Mononuclear cell (primary cell): ENCODE measurements around the gene PTCHD4. TPM values are rescaled to one million over a fixed set of nuclear protein-coding genes. Genes with fewer than 3 reads are reported as not detected.
"Not testable (repeated sequence)": the region's sequence is repeated elsewhere in the genome, so short reads cannot be mapped to it uniquely, and the experiment has no call there.

Source experiments
- H3K27me3 ChIP-seq: 2 replicates; pipeline ENCODE4 v1.6.0; 2011; ENCODE audit warnings: low read length, control low read depth; ENCODE audit not compliant: insufficient read depth
- H3K4me1 ChIP-seq: 2 replicates; pipeline ENCODE4 v1.5.1; 2011; ENCODE audit warnings: mild to moderate bottlenecking, low read length, control low read depth; ENCODE audit not compliant: insufficient read depth
- H3K4me3 ChIP-seq: 2 replicates; pipeline ENCODE4 v1.5.1; 2011; ENCODE audit warnings: mild to moderate bottlenecking, low read length, moderate library complexity
- H3K9me3 ChIP-seq: 2 replicates; pipeline ENCODE4 v1.5.1; 2011; ENCODE audit warnings: low read depth, mild to moderate bottlenecking, control low read depth, low read length
- total RNA-seq: library from RNA; depleted of rRNA; stranded (reverse); fragments of >200 nt; gene quantifications from one replicate; pipeline ENCODE4 v1.2.3, GENCODE V29; 2012

PTCHD4 gene
- 0.10 TPM for total RNA-seq

- Histone ChIP-seq H3K27me3 (no peaks in the 10 kb centered on the region), H3K9me3 (no peaks in the 10 kb centered on the region), H3K4me1 (no peaks in the 10 kb centered on the region), H3K4me3 (no peak within 1 kb of the TSS)
These were observed at the start of gene PTCHD4 for GRCh38 chr6:48111143-48111506. TSS of gene PTCHD4 (minus strand) at chr6:48111197. CDS start at chr6:48068957, 42,240 bp downstream.

GRCh38 chr6:48151142-48151541, 40.1 kb upstream of the PTCHD4 start:
- H3K27me3 ChIP-seq, result no peaks in the 10 kb centered on the region
- no peak overlapping the region for H3K4me3 ChIP-seq
- H3K4me1 ChIP-seq, result no peaks in the 10 kb centered on the region
- H3K9me3 ChIP-seq, result peaks cover 14% of the 10 kb centered on the region

GRCh38 chr6:48150701-48151100, 39.7 kb upstream of the PTCHD4 start:
- Histone ChIP-seq H3K4me3 (no peak overlapping the region), H3K4me1 (no peaks in the 10 kb centered on the region), H3K9me3 (peaks cover 14% of the 10 kb centered on the region), H3K27me3 (no peaks in the 10 kb centered on the region)

GRCh38 chr6:48147051-48147450, 36.1 kb upstream of the PTCHD4 start:
- Histone ChIP-seq H3K4me3 (no peak overlapping the region), H3K4me1 (no peaks in the 10 kb centered on the region), H3K27me3 (no peaks in the 10 kb centered on the region), H3K9me3 (no peaks in the 10 kb centered on the region)

DNA sequence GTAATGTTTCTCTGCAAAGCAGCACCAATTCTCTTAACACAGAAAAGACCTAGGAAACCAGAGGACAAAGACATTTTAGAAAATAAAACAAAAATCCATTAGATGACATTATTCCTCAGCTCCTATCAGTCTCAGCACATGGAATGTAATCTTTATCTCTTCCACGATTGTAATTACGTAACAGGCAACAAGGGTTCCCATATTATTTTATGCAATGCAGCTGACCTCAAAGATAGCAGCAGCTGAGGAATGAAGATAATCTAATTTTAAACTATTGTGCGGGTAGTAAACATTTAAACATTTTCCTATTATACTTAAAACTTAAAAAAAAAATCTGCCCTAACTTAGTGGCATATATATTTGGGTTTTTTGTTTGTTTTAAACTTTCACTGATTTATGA, 33.0 kb upstream of the PTCHD4 start:
- H3K27me3 ChIP-seq, result no peaks in the 10 kb centered on the region
- H3K9me3 ChIP-seq, result no peaks in the 10 kb centered on the region
- no peaks in the 10 kb centered on the region for H3K4me1 ChIP-seq
- no peak overlapping the region for H3K4me3 ChIP-seq

- H3K4me3 ChIP-seq, result no peak overlapping the region
- no peaks in the 10 kb centered on the region for H3K9me3 ChIP-seq
- H3K4me1 ChIP-seq, result no peaks in the 10 kb centered on the region
- no peaks in the 10 kb centered on the region for H3K27me3 ChIP-seq
These were observed 31.0 kb upstream of the PTCHD4 start for GRCh38 chr6:48141975-48142374.

DNA sequence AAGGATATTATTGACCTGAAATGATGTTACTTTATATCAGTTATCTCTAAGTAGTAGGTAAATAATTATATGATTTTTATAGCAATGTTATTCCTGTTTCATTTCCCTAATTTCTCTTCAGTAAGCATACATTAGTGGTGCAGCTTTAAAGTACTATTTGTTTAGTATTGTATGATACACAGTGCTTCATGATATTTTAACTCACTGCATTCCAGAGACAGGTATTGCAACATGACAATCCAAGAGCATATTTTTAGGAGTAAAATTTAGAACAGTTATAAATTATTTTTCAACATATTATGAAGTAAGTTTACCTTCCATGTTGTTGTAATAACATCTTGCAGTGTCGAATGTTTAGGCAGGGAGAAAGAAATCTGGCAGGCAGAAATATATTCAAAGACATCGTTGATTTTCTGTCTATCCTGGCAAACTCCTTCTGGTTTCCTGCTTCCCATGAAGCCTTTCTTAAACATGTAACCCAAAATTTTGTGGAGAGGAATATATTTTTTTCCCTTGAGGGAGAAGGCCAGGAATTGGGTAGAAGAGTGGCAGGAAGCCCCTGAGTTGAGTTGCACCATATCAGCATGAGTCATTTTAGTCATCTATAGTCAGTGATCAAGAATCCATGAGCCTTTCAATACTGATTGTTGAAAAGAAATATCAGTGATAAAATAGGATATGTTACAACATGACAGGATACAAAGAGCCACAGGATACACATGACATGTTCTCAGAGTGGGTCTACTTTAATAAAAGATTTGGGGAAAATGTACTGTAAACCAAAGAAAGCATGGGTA, 29.0 kb upstream of the PTCHD4 start:
- Histone ChIP-seq H3K27me3 (no peaks in the 10 kb centered on the region), H3K4me1 (no peaks in the 10 kb centered on the region), H3K4me3 (no peak overlapping the region), H3K9me3 (no peaks in the 10 kb centered on the region)

- no peaks in the 10 kb centered on the region for H3K4me1 ChIP-seq
- no peaks in the 10 kb centered on the region for H3K27me3 ChIP-seq
- no peaks in the 10 kb centered on the region for H3K9me3 ChIP-seq
- no peak overlapping the region for H3K4me3 ChIP-seq
These were observed 25.9 kb upstream of the PTCHD4 start for GRCh38 chr6:48136856-48137255.

- no peaks in the 10 kb centered on the region for H3K9me3 ChIP-seq
- no peaks in the 10 kb centered on the region for H3K4me1 ChIP-seq
- H3K4me3 ChIP-seq, result no peak overlapping the region
- H3K27me3 ChIP-seq, result no peaks in the 10 kb centered on the region
These were observed 24.5 kb upstream of the PTCHD4 start for GRCh38 chr6:48135323-48136084.

- H3K4me1 ChIP-seq, result no peaks in the 10 kb centered on the region
- no peaks in the 10 kb centered on the region for H3K27me3 ChIP-seq
- no peak overlapping the region for H3K4me3 ChIP-seq
- no peaks in the 10 kb centered on the region for H3K9me3 ChIP-seq
These were observed 23.2 kb upstream of the PTCHD4 start for GRCh38 chr6:48134246-48134645.

DNA sequence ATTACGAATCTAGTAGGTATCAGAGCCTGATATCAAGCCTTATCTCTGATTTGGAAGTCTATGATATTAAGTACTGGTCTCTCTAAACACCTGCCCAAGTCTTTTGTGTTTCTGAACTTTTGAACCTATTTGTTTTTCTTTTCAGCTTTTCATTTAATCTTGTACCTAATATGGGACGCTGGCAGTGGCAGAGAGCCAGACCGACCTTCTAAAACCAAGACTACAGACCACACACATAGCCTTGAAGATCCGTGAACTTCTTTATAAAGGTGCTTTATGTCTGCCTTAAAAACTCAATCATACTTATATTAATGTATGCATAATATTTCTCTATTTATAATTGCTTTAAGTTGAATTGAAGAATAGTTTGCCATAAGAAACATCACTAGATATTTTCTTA, 12.6 kb upstream of the PTCHD4 start:
- Histone ChIP-seq H3K27me3 (no peaks in the 10 kb centered on the region), H3K4me1 (no peaks in the 10 kb centered on the region), H3K9me3 (no peaks in the 10 kb centered on the region), H3K4me3 (no peak overlapping the region)

DNA sequence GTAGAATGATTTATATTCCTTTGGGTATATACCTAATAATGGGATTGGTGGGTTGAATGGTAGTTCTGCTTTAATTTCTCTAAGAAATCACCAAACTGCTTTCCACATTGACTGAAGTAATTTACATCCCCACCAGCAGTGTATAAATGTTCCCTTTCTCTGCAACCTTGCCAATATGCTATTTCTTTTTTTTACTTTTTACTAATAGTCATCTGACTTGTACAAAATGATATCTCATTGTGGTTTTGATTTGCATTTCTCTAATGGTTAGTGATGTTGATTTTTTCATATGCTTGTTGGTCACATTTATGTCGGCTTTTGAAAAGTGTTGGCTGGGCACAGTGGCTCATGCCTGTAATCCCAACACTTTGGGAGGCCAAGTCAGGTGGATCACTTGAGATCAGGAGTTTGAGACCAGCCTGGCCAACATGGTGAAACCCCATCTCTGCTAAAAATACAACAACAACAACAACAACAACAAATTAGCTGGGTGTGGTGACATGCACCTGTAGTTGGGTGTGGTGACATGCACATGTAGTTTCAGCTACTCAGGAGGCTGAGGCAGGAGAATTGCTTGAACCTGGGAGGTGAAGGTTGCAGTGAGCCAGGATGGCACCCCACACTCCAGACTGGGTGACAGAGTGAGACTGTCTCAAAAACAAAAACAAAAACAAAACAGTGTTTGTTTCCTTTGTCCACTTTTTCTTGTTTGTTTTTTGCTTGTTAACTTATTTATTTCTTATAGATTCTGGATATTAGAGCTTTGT, 11.2 kb upstream of the PTCHD4 start:
- not testable (repeated sequence) for H3K27me3 ChIP-seq, H3K4me1 ChIP-seq, H3K4me3 ChIP-seq, H3K9me3 ChIP-seq

GRCh38 chr6:48116699-48117645, 6.0 kb upstream of the PTCHD4 start:
- no peaks in the 10 kb centered on the region for H3K4me1 ChIP-seq
- no peaks in the 10 kb centered on the region for H3K27me3 ChIP-seq
- no peak overlapping the region for H3K4me3 ChIP-seq
- no peaks in the 10 kb centered on the region for H3K9me3 ChIP-seq

DNA sequence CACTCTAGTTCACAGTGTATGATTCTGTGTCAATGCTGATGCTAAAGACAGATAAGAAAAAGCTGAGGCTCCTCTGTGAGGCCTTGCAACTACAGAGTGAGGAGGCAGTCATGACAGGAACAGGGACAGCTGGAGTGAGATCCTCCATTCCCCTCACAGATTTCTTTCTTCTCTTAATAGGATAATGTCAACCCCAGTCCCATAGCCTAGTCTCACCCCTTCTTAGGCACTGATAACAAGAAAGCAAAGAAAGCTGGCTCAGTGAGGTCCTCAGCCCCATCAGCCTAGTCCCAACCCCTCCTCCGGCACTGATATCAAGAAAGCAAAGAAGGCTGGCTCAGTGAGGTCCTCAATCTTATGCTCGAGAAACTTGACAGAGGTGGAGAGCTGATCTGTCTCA, 2.1 kb upstream of the PTCHD4 start:
- no peak overlapping the region for H3K4me3 ChIP-seq
- no peaks in the 10 kb centered on the region for H3K4me1 ChIP-seq
- H3K9me3 ChIP-seq, result no peaks in the 10 kb centered on the region
- H3K27me3 ChIP-seq, result no peaks in the 10 kb centered on the region
